MM.1S (cell line): ENCODE data around the gene MAP3K12.

Source experiments
- DNase-seq: peaks from one replicate; pipeline ENCODE4 v3.0.0-alpha.2; 2015
- H2AFZ ChIP-seq: fragments of 300-600 bp; sonication (generic); 2 replicates; pipeline ENCODE4 v1.6.0; 2016; ENCODE audit warnings: antibody characterized with exemption, low read length
- H3F3A ChIP-seq: fragments of 300-600 bp; sonication (generic); 2 replicates; pipeline ENCODE4 v1.6.1; 2016; ENCODE audit warnings: mild to moderate bottlenecking, antibody characterized with exemption, low read length, moderate library complexity, mixed read lengths; ENCODE audit not compliant: insufficient read depth
- H3K27ac ChIP-seq: fragments of 300-600 bp; sonication (generic); 2 replicates; pipeline ENCODE4 v1.5.1; 2016; ENCODE audit warnings: mild to moderate bottlenecking, low read length
- H3K27me3 ChIP-seq: fragments of 300-600 bp; sonication (generic); replicated peaks from 2 replicates; pipeline ENCODE4 v1.6.0; 2016; ENCODE audit warnings: low read length; ENCODE audit not compliant: insufficient read depth
- H3K36me3 ChIP-seq: fragments of 300-600 bp; sonication (generic); replicated peaks from 2 replicates; pipeline ENCODE4 v1.6.1; 2016; ENCODE audit warnings: mild to moderate bottlenecking, low read length, mixed read lengths; ENCODE audit not compliant: insufficient read depth
- H3K4me1 ChIP-seq: fragments of 300-600 bp; sonication (generic); 2 replicates; pipeline ENCODE4 v1.6.1; 2016; ENCODE audit warnings: low read length, mixed read lengths
- H3K4me2 ChIP-seq: fragments of 300-600 bp; sonication (generic); 2 replicates; pipeline ENCODE4 v1.6.0; 2016; ENCODE audit warnings: low read depth, low read length
- H3K4me3 ChIP-seq: fragments of 300-600 bp; sonication (generic); 2 replicates; pipeline ENCODE4 v1.5.1; 2016; ENCODE audit warnings: low read length, mixed read lengths
- H3K79me2 ChIP-seq: fragments of 300-600 bp; sonication (generic); 2 replicates; pipeline ENCODE4 v1.6.1; 2016; ENCODE audit warnings: mixed run types, low read length, mixed read lengths
- H3K9ac ChIP-seq: fragments of 300-600 bp; sonication (generic); 2 replicates; pipeline ENCODE4 v1.6.1; 2016; ENCODE audit warnings: low read length, mixed read lengths
- H3K9me2 ChIP-seq: fragments of 300-600 bp; sonication (generic); replicated peaks from 2 replicates; pipeline ENCODE4 v1.6.1; 2016; ENCODE audit warnings: mild to moderate bottlenecking, low read length, mixed read lengths; ENCODE audit not compliant: insufficient read depth
- H3K9me3 ChIP-seq: fragments of 300-600 bp; sonication (generic); replicated peaks from 2 replicates; pipeline ENCODE4 v1.6.1; 2016; ENCODE audit warnings: mild to moderate bottlenecking, low read length, mixed read lengths; ENCODE audit not compliant: insufficient read depth
- H4K20me1 ChIP-seq: fragments of 300-600 bp; sonication (generic); 2 replicates; pipeline ENCODE4 v1.6.1; 2016; ENCODE audit warnings: mild to moderate bottlenecking, low read length, moderate library complexity, mixed read lengths; ENCODE audit not compliant: insufficient read depth
- CTCF ChIP-seq: fragments of 300-600 bp; sonication (generic); IDR thresholded peaks from 2 replicates; pipeline ENCODE4 v1.5.1; 2016; ENCODE audit warnings: antibody characterized with exemption, low read length, mixed read lengths
- EZH2 ChIP-seq: fragments of 300-600 bp; sonication (generic); optimal IDR thresholded peaks from 2 replicates; pipeline ENCODE3; 2017; ENCODE audit warnings: low read depth, mild to moderate bottlenecking, antibody characterized with exemption, low read length, mixed read lengths
- EZH2phosphoT487 ChIP-seq: fragments of 300-600 bp; sonication (generic); IDR thresholded peaks from 2 replicates; pipeline ENCODE4 v1.6.1; 2018; ENCODE audit warnings: antibody characterized with exemption, low read length

The MAP3K12 gene

GRCh38 chr12:53461591-53461990 is 37.7 kb downstream of the MAP3K12 start:
- H3K4me2 ChIP-seq = peak overlapping the region; percentile 76

GRCh38 chr12:53461059-53461458 is 38.2 kb downstream of the MAP3K12 start:
- H3F3A ChIP-seq = peaks cover 98% of the 10 kb centered on the region

More at GRCh38 chr12:53461591-53461990, 37.7 kb downstream of the MAP3K12 start:
- H3K9me2 ChIP-seq = no peaks in the 10 kb centered on the region
- H3K9ac ChIP-seq = peak overlapping the region; percentile 65; the same call in 1 of the 2 replicates
- peaks cover 98% of the 10 kb centered on the region for H3F3A ChIP-seq
- H4K20me1 ChIP-seq = no peaks in the 10 kb centered on the region; the same call in 1 of the 2 replicates
- H3K27ac ChIP-seq = peak overlapping the region; percentile 94
- H3K9me3 ChIP-seq = no peaks in the 10 kb centered on the region
- H3K36me3 ChIP-seq = peaks cover 10% of the 10 kb centered on the region
- TF ChIP-seq EZH2 (no peak), EZH2phosphoT487 (no peak), CTCF (no peak)
- no peaks in the 10 kb centered on the region for H3K27me3 ChIP-seq
- peak overlapping the region; percentile 45 for H3K4me3 ChIP-seq
- H2AFZ ChIP-seq = no peak overlapping the region
- H3K4me1 ChIP-seq = peaks cover 71% of the 10 kb centered on the region
- DNase-seq = peak; percentile 69
- H3K79me2 ChIP-seq = peaks cover 100% of the 10 kb centered on the region

GRCh38 chr12:53459097-53459496 is 40.2 kb downstream of the MAP3K12 start:
- peaks cover 65% of the 10 kb centered on the region for H3K4me1 ChIP-seq
- H3F3A ChIP-seq = peaks cover 98% of the 10 kb centered on the region
- H4K20me1 ChIP-seq = no peaks in the 10 kb centered on the region; the same call in none of the 2 replicates
- peak overlapping the region; percentile 38 for H3K4me3 ChIP-seq
- H2AFZ ChIP-seq = no peak overlapping the region
- H3K36me3 ChIP-seq = peaks cover 18% of the 10 kb centered on the region
- no peak for TF ChIP-seq CTCF
- no peak for TF ChIP-seq EZH2phosphoT487
- no peak for TF ChIP-seq EZH2
- peaks cover 100% of the 10 kb centered on the region for H3K79me2 ChIP-seq
- peak overlapping the region; percentile 65 for H3K9ac ChIP-seq
- DNase-seq = no peak
- H3K9me2 ChIP-seq = no peaks in the 10 kb centered on the region
- peak overlapping the region; percentile 76 for H3K4me2 ChIP-seq
- H3K27me3 ChIP-seq = no peaks in the 10 kb centered on the region
- H3K27ac ChIP-seq = peak overlapping the region; percentile 94
- H3K9me3 ChIP-seq = no peaks in the 10 kb centered on the region

More at GRCh38 chr12:53461059-53461458, 38.2 kb downstream of the MAP3K12 start:
- Histone ChIP-seq H3K9me2 (no peaks in the 10 kb centered on the region), H3K27me3 (no peaks in the 10 kb centered on the region), H3K4me1 (peaks cover 68% of the 10 kb centered on the region), H3K4me3 (peak overlapping the region; percentile 45), H3K9me3 (no peaks in the 10 kb centered on the region), H3K4me2 (peak overlapping the region; percentile 76), H4K20me1 (no peaks in the 10 kb centered on the region; the same call in 1 of the 2 replicates), H2AFZ (no peak overlapping the region), H3K36me3 (peaks cover 10% of the 10 kb centered on the region), H3K79me2 (peaks cover 100% of the 10 kb centered on the region), H3K27ac (peak overlapping the region; percentile 94), H3K9ac (peak overlapping the region; percentile 65)
- no peak for TF ChIP-seq EZH2
- TF ChIP-seq CTCF = no peak
- no peak for TF ChIP-seq EZH2phosphoT487
- DNase-seq = peak; percentile 89
